ENCODE measurements around the gene PPM1H.
"Not testable (repeated sequence)": the region's sequence is repeated elsewhere in the genome, so short reads cannot be mapped to it uniquely, and the experiment has no call there.

PPM1H gene

GRCh38 chr12:62943779-62944395, 8.9 kb upstream of the PPM1H start:
- no peaks in the 10 kb centered on the region for H3K36me3 ChIP-seq (ENCODE audit: control insufficient read depth, insufficient read depth, low read length, severe bottlenecking)
- no peak overlapping the region for H3K9ac ChIP-seq (ENCODE audit: low read length)
- DNase-seq (ENCODE audit: low read depth) = no peak
- no peaks in the 10 kb centered on the region for H3K4me1 ChIP-seq (ENCODE audit: control insufficient read depth, insufficient read depth, low read length)
- peaks cover 11% of the 10 kb centered on the region for H3K27me3 ChIP-seq (replicated peaks; ENCODE audit: control insufficient read depth, insufficient read depth, low read length)
- no peak overlapping the region for H3K4me3 ChIP-seq (ENCODE audit: low read length)
- H3K9me3 ChIP-seq (ENCODE audit: control insufficient read depth, low read length) = no peaks in the 10 kb centered on the region

GRCh38 chr12:62942316-62942715, 7.4 kb upstream of the PPM1H start:
- peaks cover 11% of the 10 kb centered on the region for H3K27me3 ChIP-seq (replicated peaks; ENCODE audit: control insufficient read depth, insufficient read depth, low read length)
- not testable (repeated sequence) for H3K36me3 ChIP-seq (ENCODE audit: control insufficient read depth, insufficient read depth, low read length, severe bottlenecking); DNase-seq (ENCODE audit: low read depth); H3K9ac ChIP-seq (ENCODE audit: low read length); H3K4me3 ChIP-seq (ENCODE audit: low read length); H3K4me1 ChIP-seq (ENCODE audit: control insufficient read depth, insufficient read depth, low read length); H3K9me3 ChIP-seq (ENCODE audit: control insufficient read depth, low read length)

GRCh38 chr12:62934239-62934798, 631 bp downstream of the PPM1H start:
- Histone ChIP-seq H3K9me3 (ENCODE audit: control insufficient read depth, low read length) (no peaks in the 10 kb centered on the region), H3K9ac (ENCODE audit: low read length) (peak overlapping the region; percentile 68), H3K4me3 (ENCODE audit: low read length) (peak overlapping the region; percentile 81), H3K36me3 (ENCODE audit: control insufficient read depth, insufficient read depth, low read length, severe bottlenecking) (no peaks in the 10 kb centered on the region), H3K27me3 (replicated peaks; ENCODE audit: control insufficient read depth, insufficient read depth, low read length) (peaks cover 22% of the 10 kb centered on the region), H3K4me1 (ENCODE audit: control insufficient read depth, insufficient read depth, low read length) (peaks cover 9% of the 10 kb centered on the region)
- peak; percentile 71 for DNase-seq (ENCODE audit: low read depth)

- DNase-seq (ENCODE audit: low read depth) = peak; percentile 55
- no peaks in the 10 kb centered on the region for H3K9me3 ChIP-seq (ENCODE audit: control insufficient read depth, low read length)
- peaks cover 23% of the 10 kb centered on the region for H3K27me3 ChIP-seq (replicated peaks; ENCODE audit: control insufficient read depth, insufficient read depth, low read length)
- H3K36me3 ChIP-seq (ENCODE audit: control insufficient read depth, insufficient read depth, low read length, severe bottlenecking) = no peaks in the 10 kb centered on the region
- H3K4me3 ChIP-seq (ENCODE audit: low read length) = peak overlapping the region; percentile 81
- peaks cover 9% of the 10 kb centered on the region for H3K4me1 ChIP-seq (ENCODE audit: control insufficient read depth, insufficient read depth, low read length)
- peak overlapping the region; percentile 68 for H3K9ac ChIP-seq (ENCODE audit: low read length)
Observed at GRCh38 chr12:62933602-62934238, 1.2 kb downstream of the PPM1H start.

GRCh38 chr12:62933220-62933601, 1.7 kb downstream of the PPM1H start:
- DNase-seq (ENCODE audit: low read depth) = peak; percentile 53
- H3K9me3 ChIP-seq (ENCODE audit: control insufficient read depth, low read length) = no peaks in the 10 kb centered on the region
- H3K4me3 ChIP-seq (ENCODE audit: low read length) = peak overlapping the region; percentile 81
- H3K4me1 ChIP-seq (ENCODE audit: control insufficient read depth, insufficient read depth, low read length) = peaks cover 9% of the 10 kb centered on the region
- no peak overlapping the region for H3K9ac ChIP-seq (ENCODE audit: low read length)
- H3K27me3 ChIP-seq (replicated peaks; ENCODE audit: control insufficient read depth, insufficient read depth, low read length) = peaks cover 27% of the 10 kb centered on the region
- no peaks in the 10 kb centered on the region for H3K36me3 ChIP-seq (ENCODE audit: control insufficient read depth, insufficient read depth, low read length, severe bottlenecking)

GRCh38 chr12:62931477-62931876, 3.5 kb downstream of the PPM1H start:
- no peak overlapping the region for H3K4me3 ChIP-seq (ENCODE audit: low read length)
- peaks cover 27% of the 10 kb centered on the region for H3K27me3 ChIP-seq (replicated peaks; ENCODE audit: control insufficient read depth, insufficient read depth, low read length)
- H3K9ac ChIP-seq (ENCODE audit: low read length) = no peak overlapping the region

GRCh38 chr12:62930546-62931425, 4.2 kb downstream of the PPM1H start:
- H3K9ac ChIP-seq (ENCODE audit: low read length) = no peak overlapping the region
- H3K9me3 ChIP-seq (ENCODE audit: control insufficient read depth, low read length) = no peaks in the 10 kb centered on the region
- H3K36me3 ChIP-seq (ENCODE audit: control insufficient read depth, insufficient read depth, low read length, severe bottlenecking) = no peaks in the 10 kb centered on the region
- H3K27me3 ChIP-seq (replicated peaks; ENCODE audit: control insufficient read depth, insufficient read depth, low read length) = peaks cover 27% of the 10 kb centered on the region
- H3K4me3 ChIP-seq (ENCODE audit: low read length) = no peak overlapping the region
- peaks cover 9% of the 10 kb centered on the region for H3K4me1 ChIP-seq (ENCODE audit: control insufficient read depth, insufficient read depth, low read length)
- no peak for DNase-seq (ENCODE audit: low read depth)

More at GRCh38 chr12:62931477-62931876, 3.5 kb downstream of the PPM1H start:
- Histone ChIP-seq H3K4me1 (ENCODE audit: control insufficient read depth, insufficient read depth, low read length) (peaks cover 9% of the 10 kb centered on the region), H3K36me3 (ENCODE audit: control insufficient read depth, insufficient read depth, low read length, severe bottlenecking) (no peaks in the 10 kb centered on the region), H3K9me3 (ENCODE audit: control insufficient read depth, low read length) (no peaks in the 10 kb centered on the region)
- no peak for DNase-seq (ENCODE audit: low read depth)

- peaks cover 1% of the 10 kb centered on the region for H3K4me1 ChIP-seq (ENCODE audit: control insufficient read depth, insufficient read depth, low read length)
- H3K4me3 ChIP-seq (ENCODE audit: low read length) = no peak overlapping the region
- H3K36me3 ChIP-seq (ENCODE audit: control insufficient read depth, insufficient read depth, low read length, severe bottlenecking) = no peaks in the 10 kb centered on the region
- H3K27me3 ChIP-seq (replicated peaks; ENCODE audit: control insufficient read depth, insufficient read depth, low read length) = peaks cover 30% of the 10 kb centered on the region
- no peaks in the 10 kb centered on the region for H3K9me3 ChIP-seq (ENCODE audit: control insufficient read depth, low read length)
- no peak for DNase-seq (ENCODE audit: low read depth)
- H3K9ac ChIP-seq (ENCODE audit: low read length) = no peak overlapping the region
Observed at GRCh38 chr12:62928632-62929031, 6.3 kb downstream of the PPM1H start.

- no peaks in the 10 kb centered on the region for H3K4me1 ChIP-seq (ENCODE audit: control insufficient read depth, insufficient read depth, low read length)
- H3K4me3 ChIP-seq (ENCODE audit: low read length) = no peak overlapping the region
- H3K9me3 ChIP-seq (ENCODE audit: control insufficient read depth, low read length) = no peaks in the 10 kb centered on the region
- no peak overlapping the region for H3K9ac ChIP-seq (ENCODE audit: low read length)
- no peaks in the 10 kb centered on the region for H3K36me3 ChIP-seq (ENCODE audit: control insufficient read depth, insufficient read depth, low read length, severe bottlenecking)
- no peak for DNase-seq (ENCODE audit: low read depth)
- peaks cover 17% of the 10 kb centered on the region for H3K27me3 ChIP-seq (replicated peaks; ENCODE audit: control insufficient read depth, insufficient read depth, low read length)
Observed at GRCh38 chr12:62925680-62926079, 9.3 kb downstream of the PPM1H start.

GRCh38 chr12:62924084-62924483, 10.9 kb downstream of the PPM1H start:
- Histone ChIP-seq H3K4me1 (ENCODE audit: control insufficient read depth, insufficient read depth, low read length) (no peaks in the 10 kb centered on the region), H3K4me3 (ENCODE audit: low read length) (no peak overlapping the region), H3K36me3 (ENCODE audit: control insufficient read depth, insufficient read depth, low read length, severe bottlenecking) (no peaks in the 10 kb centered on the region), H3K27me3 (replicated peaks; ENCODE audit: control insufficient read depth, insufficient read depth, low read length) (peaks cover 8% of the 10 kb centered on the region), H3K9ac (ENCODE audit: low read length) (no peak overlapping the region), H3K9me3 (ENCODE audit: control insufficient read depth, low read length) (no peaks in the 10 kb centered on the region)
- DNase-seq (ENCODE audit: low read depth) = no peak

GRCh38 chr12:62922539-62922938, 12.4 kb downstream of the PPM1H start:
- H3K27me3 ChIP-seq (replicated peaks; ENCODE audit: control insufficient read depth, insufficient read depth, low read length) = peaks cover 3% of the 10 kb centered on the region
- no peaks in the 10 kb centered on the region for H3K4me1 ChIP-seq (ENCODE audit: control insufficient read depth, insufficient read depth, low read length)
- H3K9ac ChIP-seq (ENCODE audit: low read length) = no peak overlapping the region
- peak; percentile 24 for DNase-seq (ENCODE audit: low read depth)
- no peaks in the 10 kb centered on the region for H3K36me3 ChIP-seq (ENCODE audit: control insufficient read depth, insufficient read depth, low read length, severe bottlenecking)
- no peak overlapping the region for H3K4me3 ChIP-seq (ENCODE audit: low read length)
- H3K9me3 ChIP-seq (ENCODE audit: control insufficient read depth, low read length) = no peaks in the 10 kb centered on the region

Data from adipocyte (in vitro differentiated cells).